Kidney (tissue), 14 donors: Measurements from ENCODE around the gene ENOSF1. TPM values are rescaled to one million over a fixed set of nuclear protein-coding genes. Genes with fewer than 3 reads are reported as not detected.

Experiments
- DNase-seq, 5 donors: peaks; one replicate each; pipeline ENCODE4 v3.0.0-alpha.2; 2013 to 2020
- FAIRE-seq: peaks from 2 replicates; lab custom pipeline; 2012; peaks lifted over from hg19 to GRCh38; lab: Jason Lieb, UNC
- H3K27ac ChIP-seq, 2 donors: one replicate each; pipeline ENCODE4 v1.7.0; 2013; ENCODE audit warnings: low read depth in 2 of 2, low read length in 2 of 2, inconsistent platforms in 1 of 2
- H3K27me3 ChIP-seq: one replicate; pipeline ENCODE4 v1.7.1; 2013; ENCODE audit warnings: low read length, inconsistent platforms; ENCODE audit not compliant: control insufficient read depth, insufficient read depth
- H3K36me3 ChIP-seq, 3 donors: one replicate each; pipeline versions ENCODE4 v1.7.0 to v1.7.1; 2013; ENCODE audit warnings: low read length in 3 of 3, control low read depth in 1 of 3, inconsistent platforms in 1 of 3; ENCODE audit not compliant: insufficient read depth in 3 of 3, control insufficient read depth in 2 of 3
- H3K4me1 ChIP-seq, 3 donors: one replicate each; pipeline versions ENCODE4 v1.7.0 to v1.7.1; 2013; ENCODE audit warnings: low read length in 3 of 3, inconsistent platforms in 1 of 3, low read depth in 1 of 3; ENCODE audit not compliant: control insufficient read depth in 2 of 3, insufficient read depth in 2 of 3
- H3K4me3 ChIP-seq, 3 donors: one replicate each; pipeline versions ENCODE4 v1.7.0 to v1.8.1; 2013; ENCODE audit warnings: low read length in 3 of 3, control low read depth in 1 of 3, inconsistent platforms in 1 of 3
- H3K9ac ChIP-seq, 3 donors: one replicate each; pipeline versions ENCODE4 v1.7.0 to v1.7.1; 2013; ENCODE audit warnings: low read length in 3 of 3, control low read depth in 1 of 3, inconsistent platforms in 1 of 3
- H3K9me3 ChIP-seq, 3 donors: one replicate each; pipeline versions ENCODE4 v1.7.0 to v1.7.1; 2013; ENCODE audit warnings: low read length in 3 of 3, control low read depth in 1 of 3, inconsistent platforms in 1 of 3; ENCODE audit not compliant: control insufficient read depth in 2 of 3, insufficient read depth in 1 of 3
- CTCF ChIP-seq: IDR thresholded peaks from 3 replicates; pipeline ENCODE4 v1.5.1; 2012; ENCODE audit warnings: mild to moderate bottlenecking, moderate library complexity, borderline replicate concordance; ENCODE audit not compliant: insufficient read depth; ENCODE audit errors: extremely low read depth
- intact Hi-C: fragments of 100-400 bp; cut with DNase I; formaldehyde crosslinking; loops from one replicate; pipeline ENCODE4 v1.11.1; 2022
- polyA plus RNA-seq: library from polyadenylated mRNA; stranded (reverse); fragments of 350-450 nt; fragmentation: Illumina TruSeq; extraction: RNeasy Lipid Tissue Mini Kit (QIAGEN cat#74804); gene quantifications from one replicate; pipeline ENCODE4 v1.2.3, GENCODE V29; 2014; ENCODE audit warnings: low read depth, low replicate concordance; ENCODE audit not compliant: insufficient read depth
- total RNA-seq: library from RNA; stranded (reverse); fragmentation: NEBNext Ultra II Directional; extraction: Animal tissue kit (Norgen Biotek cat#: 25700); gene quantifications from one replicate; pipeline ENCODE4 v1.2.1, GENCODE V29; 2021
- donor health status: control.
- donor health status: control.
- donor health status: control.
- donor health status: control.
- donor health status: control.
- donor health status: DM: yes; HTN: yes; CAD: no.
- donor health status: Normal renal cell carcinoma (clear cell type).

The ENOSF1 gene
- total and polyA plus RNA-seq, 2 donors from 2014 or later, result 110 to 132 TPM

- no peaks in the 10 kb centered on the region for H3K9me3 ChIP-seq
- H3K4me1 ChIP-seq, result no peaks in the 10 kb centered on the region
- TF ChIP-seq CTCF, result no peak
- DNase-seq, result no peak
- intact Hi-C loops, result no loop called here
- no peak for FAIRE-seq
- no peak overlapping the region for H3K4me3 ChIP-seq
- no peaks in the 10 kb centered on the region for H3K27me3 ChIP-seq
- H3K9ac ChIP-seq, result no peak overlapping the region
- peaks cover 14 to 63% (median 25%) of the 10 kb centered on the region in 3 donors for H3K36me3 ChIP-seq
- no peak overlapping the region for H3K27ac ChIP-seq
These were observed 35.3 kb downstream of the ENOSF1 start for GRCh38 chr18:677145-677544.

GRCh38 chr18:676736-677135, 35.7 kb downstream of the ENOSF1 start:
- intact Hi-C loops, result no loop called here
- no peak for TF ChIP-seq CTCF
- Histone ChIP-seq H3K27me3 (no peaks in the 10 kb centered on the region), H3K4me3 (no peak overlapping the region), H3K9ac (no peak overlapping the region), H3K27ac (no peak overlapping the region), H3K36me3 (peaks cover 11 to 61% (median 21%) of the 10 kb centered on the region in 3 donors), H3K4me1 (no peaks in the 10 kb centered on the region), H3K9me3 (no peaks in the 10 kb centered on the region)
- no peak for FAIRE-seq
- no peak for DNase-seq

- Histone ChIP-seq H3K27me3 (no peaks in the 10 kb centered on the region), H3K9me3 (no peaks in the 10 kb centered on the region), H3K27ac (no peak overlapping the region), H3K4me3 (no peak overlapping the region), H3K9ac (no peak overlapping the region), H3K4me1 (no peaks in the 10 kb centered on the region), H3K36me3 (peaks cover 11 to 61% (median 18%) of the 10 kb centered on the region in 3 donors)
- no peak for TF ChIP-seq CTCF
- DNase-seq (no peak), FAIRE-seq (no peak)
- intact Hi-C loops, result no loop called here
These were observed 36.4 kb downstream of the ENOSF1 start for GRCh38 chr18:676069-676468.

- DNase-seq (no peak), FAIRE-seq (no peak)
- no peaks in the 10 kb centered on the region for H3K9me3 ChIP-seq
- no peaks in the 10 kb centered on the region for H3K27me3 ChIP-seq
- no peaks in the 10 kb centered on the region for H3K4me1 ChIP-seq
- intact Hi-C loops, result no loop called here
- no peak for TF ChIP-seq CTCF
- peaks cover 11 to 67% (median 20%) of the 10 kb centered on the region in 3 donors for H3K36me3 ChIP-seq
- H3K4me3 ChIP-seq, result no peak overlapping the region
- no peak overlapping the region for H3K9ac ChIP-seq
- no peak overlapping the region for H3K27ac ChIP-seq
These were observed 37.1 kb downstream of the ENOSF1 start for GRCh38 chr18:675307-675706.
